T follicular helper cell (primary cell): ENCODE measurements around the gene POLR1E.

ENCODE experiments used
- DNase-seq: peaks from one replicate; pipeline ENCODE4 v3.0.0-alpha.2; 2020; ENCODE audit warnings: low read depth

Gene POLR1E

DNA sequence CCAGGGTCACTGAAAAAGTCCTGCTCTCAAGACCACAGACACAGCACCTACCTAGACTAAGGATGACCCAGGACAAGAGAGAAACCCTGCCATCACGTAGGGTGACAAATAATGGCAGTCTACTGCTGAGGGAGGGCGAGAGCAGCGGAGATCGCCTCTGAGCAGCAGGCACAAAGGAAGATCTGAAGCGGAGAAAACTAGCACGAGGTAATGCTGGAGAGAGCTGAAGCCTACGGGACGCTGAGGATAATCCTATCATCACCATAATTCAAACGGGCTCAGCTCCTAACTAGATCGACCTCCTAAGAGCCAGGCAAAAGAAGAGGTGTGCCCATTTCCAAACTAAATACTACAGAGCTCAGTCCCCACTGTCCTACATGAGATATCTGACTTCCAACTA lies 49.2 kb downstream of the POLR1E start:
- no peak for DNase-seq

DNA sequence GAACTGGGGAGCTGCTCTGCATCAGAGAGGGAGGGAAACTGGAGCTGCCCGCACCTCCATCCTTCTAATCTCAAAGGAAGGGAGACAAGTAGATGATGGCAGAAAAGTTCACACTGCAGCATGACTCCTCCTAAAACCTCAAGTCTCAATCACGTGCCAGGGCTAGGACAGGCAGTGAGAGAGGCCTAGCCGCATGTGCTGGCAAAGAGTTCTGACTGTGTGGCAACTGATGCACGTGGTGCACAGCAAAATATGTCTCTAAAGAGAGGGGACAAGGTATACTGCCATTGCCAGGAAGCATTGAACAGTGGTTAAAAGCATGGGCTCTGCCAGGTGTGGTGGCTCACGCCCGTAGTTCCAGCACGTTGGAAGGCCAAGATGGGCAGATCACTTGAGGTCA lies 52.4 kb downstream of the POLR1E start:
- DNase-seq, result no peak

DNA sequence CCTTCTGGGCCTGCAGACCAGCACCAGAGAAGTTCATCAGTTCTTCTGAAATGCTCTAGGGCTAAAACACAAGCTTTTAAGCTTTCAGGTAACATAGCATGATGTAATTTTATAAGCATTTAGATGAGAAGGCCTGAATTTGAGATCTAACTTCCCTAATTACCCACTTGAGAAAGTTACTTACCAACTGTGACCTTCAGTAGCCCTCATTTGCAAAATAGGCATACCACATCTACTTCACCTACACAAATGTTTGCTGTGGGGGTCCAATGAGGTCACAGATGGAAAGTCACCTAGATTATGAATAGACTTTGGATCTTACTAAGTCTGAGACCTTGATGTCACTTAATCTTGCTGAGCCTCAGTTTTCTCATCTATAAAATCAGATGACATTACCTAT lies 53.9 kb downstream of the POLR1E start:
- no peak for DNase-seq

DNA sequence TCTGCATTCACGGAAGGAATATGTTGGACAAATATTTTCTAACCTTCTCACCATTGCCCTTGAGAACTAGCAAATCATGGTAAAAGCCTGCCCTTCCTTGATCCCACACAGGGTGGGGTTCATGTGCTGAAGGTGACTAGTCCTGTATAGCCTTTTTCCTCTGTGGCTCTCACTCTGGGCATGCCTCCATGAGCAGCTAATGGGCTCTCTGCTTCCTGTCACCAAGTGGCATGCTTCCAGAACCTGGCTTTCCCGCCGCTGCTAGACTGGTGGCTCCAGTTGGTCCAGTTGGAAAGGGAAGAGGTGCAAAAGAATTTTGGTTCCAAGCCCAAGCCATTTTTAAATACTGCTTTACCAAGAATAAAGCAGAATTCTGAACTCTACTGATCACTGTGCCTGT lies 54.9 kb downstream of the POLR1E start:
- no peak for DNase-seq

DNA sequence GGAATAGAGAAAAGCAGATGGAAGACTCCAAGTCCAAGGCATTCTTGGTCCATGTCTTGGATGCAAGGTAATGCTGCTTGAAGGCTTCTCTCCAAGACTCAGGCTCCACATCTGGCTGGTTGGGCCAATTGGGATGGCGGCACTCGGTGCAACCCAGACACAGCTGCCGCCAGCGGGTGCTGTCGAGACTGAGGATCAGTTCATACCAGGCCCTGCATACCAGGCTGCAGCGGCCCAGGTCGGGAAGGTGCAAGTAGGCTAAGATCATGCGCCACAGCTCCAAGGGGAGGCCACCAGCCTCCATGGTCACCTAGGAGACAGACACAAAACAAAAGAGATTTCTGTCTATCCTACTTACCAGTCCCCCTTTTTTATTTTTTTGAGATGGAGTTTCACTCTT lies 55.7 kb downstream of the POLR1E start:
- DNase-seq, result no peak

DNA sequence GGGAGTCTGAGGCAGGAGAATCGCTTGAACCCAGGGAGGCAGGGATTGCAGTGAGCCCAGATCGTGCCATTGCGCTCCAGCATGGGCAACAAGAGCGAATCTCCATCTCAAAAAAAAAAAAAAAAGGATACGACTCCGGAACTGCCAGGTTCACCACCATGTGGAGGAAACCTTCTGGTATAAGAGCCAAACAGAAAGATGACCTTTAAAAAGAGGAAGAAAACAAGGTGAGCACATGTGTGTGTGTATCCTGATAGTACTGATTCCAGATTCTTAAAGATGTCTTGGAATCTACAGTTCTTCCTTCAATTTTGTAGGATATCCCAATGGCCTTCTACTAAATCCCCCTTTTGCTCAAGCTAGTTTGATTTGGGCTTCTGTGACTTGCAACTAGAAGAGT lies 56.7 kb downstream of the POLR1E start:
- DNase-seq, result no peak

DNA sequence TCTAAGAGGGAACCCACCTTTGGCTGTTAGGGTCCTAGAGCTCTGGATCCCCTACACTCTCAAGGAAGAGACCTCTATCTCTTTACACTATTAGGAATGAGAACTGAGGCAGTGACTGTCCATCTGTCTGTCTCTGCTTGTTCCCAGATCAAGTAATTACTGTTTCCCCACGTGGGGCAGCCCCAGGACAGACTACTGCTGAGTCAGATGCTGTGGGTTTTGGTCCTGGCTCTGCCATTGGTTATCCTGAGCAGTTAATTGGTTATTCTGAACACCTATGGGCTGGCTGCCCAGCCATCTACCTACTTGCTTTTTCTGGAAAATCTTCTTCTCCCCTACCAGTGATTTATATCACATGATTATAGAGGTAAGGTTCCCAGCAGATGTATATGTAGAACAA lies 57.1 kb downstream of the POLR1E start:
- DNase-seq, result no peak

DNA sequence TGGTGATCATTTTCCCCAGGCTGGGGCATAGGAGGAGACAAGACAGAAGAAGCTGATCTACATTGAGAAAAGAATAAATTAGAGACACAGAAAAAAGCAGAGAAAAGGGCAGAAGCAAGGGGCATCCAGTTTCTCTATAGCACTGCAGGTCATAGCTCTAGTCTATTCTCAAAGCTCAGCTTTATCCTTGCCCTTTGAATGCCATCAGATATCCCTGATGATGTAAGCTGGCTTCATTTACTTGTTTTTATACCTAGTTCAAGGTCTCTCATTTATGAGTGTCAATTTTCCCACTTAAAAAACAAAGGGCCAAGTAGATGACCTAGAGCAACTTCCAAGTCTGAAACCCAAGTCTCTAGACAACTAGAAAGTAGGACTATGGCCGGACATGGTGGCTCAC lies 57.7 kb downstream of the POLR1E start:
- no peak for DNase-seq

DNA sequence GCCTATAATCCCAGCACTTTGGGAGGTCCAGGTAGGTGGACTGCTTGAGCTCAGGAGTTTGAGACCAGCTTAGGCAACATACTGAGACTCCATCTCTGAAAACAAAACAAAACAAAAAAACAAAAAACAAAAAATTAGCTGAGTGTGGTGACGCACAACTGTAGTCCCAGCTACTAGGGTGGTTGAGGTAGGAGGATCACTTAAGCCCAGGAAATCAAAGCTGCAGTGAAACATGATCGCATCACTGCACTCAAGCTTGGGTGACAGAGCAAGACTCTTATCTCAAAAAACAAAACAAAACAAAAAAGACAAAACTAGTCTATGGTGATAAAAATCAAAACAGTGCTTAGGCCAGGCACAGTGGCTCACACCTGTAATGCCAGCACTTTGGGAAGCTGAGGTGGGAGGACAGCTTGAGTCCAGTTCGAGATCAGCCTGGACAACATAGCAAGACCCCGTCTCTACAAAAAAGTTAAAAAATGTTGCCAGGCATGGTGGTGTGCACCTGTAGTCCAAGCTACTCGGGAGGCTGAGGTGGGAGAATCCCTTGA lies 61.7 kb downstream of the POLR1E start:
- DNase-seq, result no peak

DNA sequence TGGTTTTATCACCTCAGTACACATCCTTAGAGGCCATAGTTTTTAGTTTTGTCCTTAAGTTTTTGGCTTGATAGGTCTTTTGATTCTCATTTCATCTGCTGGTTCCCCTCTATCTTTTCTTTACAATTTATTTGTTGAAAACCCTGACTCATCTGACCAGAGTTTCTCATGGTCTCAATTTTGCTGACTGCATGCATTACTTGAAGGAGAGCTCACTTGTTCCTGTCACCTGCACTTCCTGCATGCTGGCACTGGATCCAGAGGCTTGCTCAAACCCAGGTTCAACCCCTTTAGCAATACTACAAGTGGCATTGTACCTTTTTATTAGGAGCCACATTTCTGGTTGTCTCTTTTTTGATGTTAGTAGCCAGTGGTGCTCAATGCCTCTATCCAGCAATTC lies 63.8 kb downstream of the POLR1E start:
- no peak for DNase-seq

DNA sequence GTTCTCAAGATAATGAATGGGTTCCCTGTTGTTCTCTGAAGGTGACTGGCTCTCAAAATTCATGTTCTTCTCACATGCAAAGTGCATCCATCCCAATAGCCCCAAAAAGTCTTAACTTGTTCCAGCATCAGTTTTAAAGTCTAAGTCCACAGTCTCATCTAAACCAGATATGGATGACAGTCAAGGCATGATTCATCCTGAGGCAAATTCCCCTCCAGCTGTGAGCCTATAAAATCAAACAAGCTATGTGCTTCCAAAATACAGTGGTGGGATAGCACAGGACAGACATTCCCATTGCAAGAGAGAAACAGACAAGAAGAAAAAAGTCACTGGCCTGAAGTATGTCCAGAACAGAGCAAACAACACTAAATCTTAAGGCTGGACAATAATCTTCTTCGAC lies 65.0 kb downstream of the POLR1E start:
- no peak for DNase-seq

DNA sequence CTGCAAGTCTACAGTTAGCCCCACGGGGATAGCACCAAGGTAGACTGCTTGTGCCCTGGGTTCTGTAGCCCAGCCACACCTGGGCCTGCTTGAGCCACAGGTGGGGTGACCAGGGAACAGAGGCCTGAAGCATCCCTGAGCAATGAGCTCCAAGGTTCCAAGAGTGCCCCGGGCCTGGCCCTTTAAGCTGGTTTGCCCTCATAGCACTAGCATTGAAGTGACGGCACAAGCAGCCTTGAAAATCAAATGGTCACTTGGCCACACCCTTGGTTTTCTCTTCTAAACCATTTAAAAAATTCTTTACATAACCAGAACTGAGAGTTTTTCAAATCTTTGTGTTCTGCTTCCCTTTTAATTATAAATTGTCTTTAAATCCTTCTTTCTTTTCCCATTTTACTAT lies 65.7 kb downstream of the POLR1E start:
- no peak for DNase-seq

DNA sequence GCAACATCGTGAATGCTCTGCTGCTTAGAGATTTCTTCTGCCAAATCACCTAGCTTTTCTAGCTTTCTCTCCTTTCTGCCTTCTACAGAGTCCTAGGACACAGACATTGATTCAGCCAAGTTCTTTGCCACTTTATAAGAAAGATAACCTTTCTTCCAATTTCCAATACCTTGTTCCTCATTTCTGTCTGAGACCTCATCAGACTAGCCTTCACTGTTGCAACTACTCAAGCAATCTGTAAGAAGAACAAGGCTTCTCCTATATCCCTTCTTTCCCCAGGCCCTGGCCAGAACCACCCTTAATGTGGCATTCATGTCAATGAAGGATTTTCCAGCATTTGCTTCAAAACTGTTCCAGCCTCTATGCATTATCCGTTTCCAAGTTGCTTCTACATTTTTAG lies 66.1 kb downstream of the POLR1E start:
- no peak for DNase-seq
